ACHN (cell line): ENCODE measurements around the gene GRB2.
"Not testable (repeated sequence)": the region's sequence is repeated elsewhere in the genome, so short reads cannot be mapped to it uniquely, and the experiment has no call there.

Experiments
- DNase-seq: peaks from one replicate; pipeline ENCODE4 v3.0.0-alpha.2; 2015
- in situ Hi-C: cut with HindIII; loops from 2 replicates; pipeline ENCODE4 v1.10.0; 2017; ENCODE audit warnings: low sequenced_read_pairs, low pct_ligation_motif_present, low pct_unique_long_range_greater_than_20kb

Gene GRB2

GRCh38 chr17:75405365-75406221 lies at the start of gene GRB2:
Gene GRB2, minus strand, starts transcription at chr17:75405678. Its CDS starts 12,050 bp downstream, at chr17:75393628.
- in situ Hi-C loops: no loop called here
- peak; percentile 97 for DNase-seq

GRCh38 chr17:75454672-75455071 lies 49.2 kb upstream of the GRB2 start:
- in situ Hi-C loops, DNase-seq: not testable (repeated sequence)

GRCh38 chr17:75454193-75454592 lies 48.7 kb upstream of the GRB2 start:
- peak; percentile 96 for DNase-seq

DNA sequence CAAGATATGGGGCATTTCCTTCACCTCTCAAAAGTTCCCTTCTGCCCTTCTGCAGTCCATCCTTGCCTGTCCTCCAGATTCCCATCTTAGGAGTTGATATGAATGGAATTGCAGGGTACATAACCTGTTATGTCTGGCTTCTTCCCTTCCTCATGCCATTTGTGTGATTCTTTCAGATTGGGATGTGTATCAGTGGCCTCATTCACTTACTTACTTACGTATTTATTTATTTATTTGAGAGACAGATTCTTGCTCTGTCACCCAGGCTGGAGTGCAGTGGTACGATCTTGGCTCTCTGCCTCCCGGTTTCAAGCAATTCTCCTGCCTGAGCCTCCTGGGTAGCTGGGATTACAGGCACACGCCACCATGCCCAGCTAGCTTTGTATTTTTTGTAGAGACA lies 44.8 kb upstream of the GRB2 start:
- in situ Hi-C loops: no loop called here
- DNase-seq: no peak

More at GRCh38 chr17:75454193-75454592, 48.7 kb upstream of the GRB2 start:
- in situ Hi-C loops: no loop called here

GRCh38 chr17:75447951-75448856 lies 42.7 kb upstream of the GRB2 start:
- in situ Hi-C loops: no loop called here
- no peak for DNase-seq

- in situ Hi-C loops: not testable (repeated sequence)
Measured at GRCh38 chr17:75445896-75446295, 40.4 kb upstream of the GRB2 start.

DNA sequence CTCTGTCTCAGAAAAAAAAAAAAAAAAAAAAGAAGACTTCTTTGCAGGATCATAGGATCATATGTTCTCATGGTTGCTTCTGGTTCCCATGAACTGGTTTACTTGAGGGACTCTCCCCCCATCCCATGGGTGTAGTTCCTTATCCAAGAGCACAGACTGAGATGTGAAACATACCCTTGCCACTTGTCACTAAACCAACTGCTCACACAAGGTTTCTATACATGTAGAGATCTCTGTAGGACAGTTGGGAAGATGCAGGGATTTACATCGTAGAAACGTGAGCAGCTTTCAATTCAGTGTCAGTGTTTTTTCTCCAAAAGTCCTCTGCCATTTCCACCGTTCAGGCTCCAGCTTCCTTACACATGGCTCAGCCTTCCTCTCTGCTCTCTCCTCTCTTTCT lies 39.8 kb upstream of the GRB2 start:
- DNase-seq: no peak
- in situ Hi-C loops: no loop called here

More at GRCh38 chr17:75445896-75446295, 40.4 kb upstream of the GRB2 start:
- DNase-seq: not testable (repeated sequence)

DNA sequence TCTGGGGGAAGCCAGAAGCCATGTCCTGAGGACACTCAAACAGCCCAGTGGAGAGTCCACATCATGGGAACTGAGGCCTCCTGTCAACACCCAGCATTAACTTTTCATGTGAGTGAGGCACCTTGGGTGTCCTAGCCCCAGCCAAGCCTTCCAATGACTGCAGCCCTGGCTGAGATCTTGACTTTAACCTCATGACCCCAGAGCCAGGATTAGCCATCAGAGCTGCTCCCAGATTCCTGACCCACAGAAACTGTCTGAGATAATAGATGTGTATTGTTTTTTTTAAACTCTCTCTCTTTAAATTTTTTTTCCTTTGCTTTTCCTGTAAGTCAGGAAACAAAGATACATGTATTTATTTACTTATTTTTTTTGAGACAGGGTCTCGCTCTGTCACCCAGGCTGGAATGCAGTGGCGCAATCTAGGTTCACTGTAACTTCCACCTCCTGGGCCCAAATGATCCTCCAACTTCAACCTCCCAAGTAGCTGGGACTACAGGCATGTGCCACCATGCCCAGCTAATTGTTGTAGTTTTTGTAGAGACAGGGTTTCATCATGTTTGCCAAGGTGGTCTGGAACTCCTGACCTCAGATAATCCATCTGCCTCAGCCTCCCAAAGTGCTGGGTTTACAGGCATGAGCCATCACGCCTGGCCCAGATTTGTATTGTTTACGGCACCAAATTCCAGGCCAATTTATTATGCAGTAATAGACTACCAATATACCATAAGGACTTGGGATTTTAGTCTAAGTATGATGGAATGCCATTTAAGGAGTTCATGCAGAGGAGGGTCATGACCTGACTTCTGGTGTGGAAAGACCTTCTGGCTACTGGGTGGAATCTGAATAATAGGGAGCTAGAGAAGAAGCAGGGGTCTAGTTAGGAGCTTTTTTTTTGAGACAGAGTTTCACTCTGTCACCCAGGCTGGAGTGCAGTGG lies 37.0 kb upstream of the GRB2 start:
- in situ Hi-C loops: no loop called here

GRCh38 chr17:75440738-75441448 lies 35.4 kb upstream of the GRB2 start:
- no peak for DNase-seq
- in situ Hi-C loops: no loop called here

More for the DNA sequence above, 37.0 kb upstream of the GRB2 start:
- no peak for DNase-seq

- in situ Hi-C loops: no loop called here
- no peak for DNase-seq
Measured at GRCh38 chr17:75439287-75439686, 33.8 kb upstream of the GRB2 start.

- in situ Hi-C loops, DNase-seq: not testable (repeated sequence)
Measured at GRCh38 chr17:75437404-75437803, 31.9 kb upstream of the GRB2 start.

DNA sequence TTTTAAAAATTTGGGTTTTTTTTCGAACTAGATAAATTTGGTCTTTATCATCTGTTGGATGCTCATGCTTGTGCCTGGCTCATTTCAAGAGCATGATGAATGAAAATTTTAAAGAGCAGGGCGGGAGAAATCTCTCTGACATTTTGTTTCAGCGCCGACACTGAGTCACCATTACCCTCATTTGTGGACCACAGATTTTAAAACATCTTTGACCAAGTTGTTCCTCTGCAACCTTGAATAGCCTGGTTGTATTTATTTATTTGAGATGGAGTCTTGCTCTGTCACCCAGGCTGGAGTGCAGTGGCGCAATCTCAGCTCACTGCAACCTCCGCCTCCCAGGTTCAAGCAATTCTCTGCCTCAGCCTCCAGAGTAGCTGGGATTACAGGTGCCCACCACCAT lies 29.0 kb upstream of the GRB2 start:
- in situ Hi-C loops, DNase-seq: not testable (repeated sequence)

DNA sequence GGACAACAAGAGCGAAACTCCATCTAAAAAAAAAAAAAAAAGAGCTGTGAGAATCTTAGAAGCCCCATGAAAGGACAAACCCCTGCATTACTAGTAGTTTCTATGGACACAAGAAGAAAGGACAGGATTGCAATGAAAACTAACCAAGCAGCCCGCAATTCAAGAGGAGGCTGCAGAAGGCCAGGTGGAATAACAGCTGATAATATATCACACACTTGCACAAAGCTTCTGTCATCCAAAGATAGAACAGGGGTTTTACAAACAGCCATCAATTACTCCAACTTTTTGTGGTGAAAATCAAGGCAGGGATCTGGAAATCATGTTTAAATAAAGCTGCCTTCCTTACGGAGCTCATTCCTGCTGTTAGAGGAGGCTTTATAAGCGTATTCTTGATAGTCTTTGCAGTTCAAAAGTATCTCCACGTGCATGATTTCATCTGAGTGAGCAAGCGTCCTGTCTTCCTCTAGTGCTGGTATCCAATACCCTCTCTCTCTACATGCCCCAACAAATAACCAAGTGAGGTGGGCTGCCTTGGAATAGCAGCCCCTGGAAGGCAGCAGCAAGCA lies 27.8 kb upstream of the GRB2 start:
- in situ Hi-C loops: no loop called here
- no peak for DNase-seq

DNA sequence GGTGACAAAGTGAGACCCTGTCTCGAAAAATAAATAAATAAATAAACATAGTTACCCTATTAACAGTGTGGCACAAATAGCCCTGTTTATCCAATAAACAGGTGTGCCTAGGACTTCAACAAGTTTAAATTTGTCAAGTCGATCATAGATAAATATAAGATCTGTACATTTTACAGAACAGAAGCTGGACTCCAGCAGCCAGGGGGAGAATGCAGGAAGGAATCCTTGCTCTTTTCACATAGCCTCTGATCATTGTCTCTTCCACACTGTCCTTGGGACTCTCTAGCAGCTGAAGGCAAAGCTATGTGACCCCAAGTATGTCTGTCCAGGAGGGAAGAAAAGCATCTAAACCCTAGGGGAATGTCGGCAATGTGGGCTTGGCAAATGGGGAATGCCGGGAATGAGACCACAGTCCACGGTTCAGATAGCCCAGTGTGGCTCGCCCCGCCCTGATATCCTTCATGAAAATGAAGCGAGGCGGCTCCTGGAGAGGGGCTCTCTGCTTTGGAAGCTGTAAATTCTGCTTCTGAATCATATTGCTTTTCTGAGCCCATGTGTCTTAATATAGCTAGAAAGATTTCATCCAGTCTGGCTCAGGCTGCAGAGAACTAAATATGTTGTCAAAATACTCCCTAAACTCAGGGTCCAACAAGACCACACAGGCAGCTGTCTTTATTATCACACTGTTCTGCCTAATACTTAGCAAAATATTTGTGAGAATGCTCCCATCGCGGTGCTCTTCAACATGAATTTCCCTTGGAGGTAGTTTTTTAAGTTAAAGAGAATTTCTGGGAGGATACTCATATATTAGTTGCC lies 24.9 kb upstream of the GRB2 start:
- in situ Hi-C loops: no loop called here
- DNase-seq: peak; percentile 98

DNA sequence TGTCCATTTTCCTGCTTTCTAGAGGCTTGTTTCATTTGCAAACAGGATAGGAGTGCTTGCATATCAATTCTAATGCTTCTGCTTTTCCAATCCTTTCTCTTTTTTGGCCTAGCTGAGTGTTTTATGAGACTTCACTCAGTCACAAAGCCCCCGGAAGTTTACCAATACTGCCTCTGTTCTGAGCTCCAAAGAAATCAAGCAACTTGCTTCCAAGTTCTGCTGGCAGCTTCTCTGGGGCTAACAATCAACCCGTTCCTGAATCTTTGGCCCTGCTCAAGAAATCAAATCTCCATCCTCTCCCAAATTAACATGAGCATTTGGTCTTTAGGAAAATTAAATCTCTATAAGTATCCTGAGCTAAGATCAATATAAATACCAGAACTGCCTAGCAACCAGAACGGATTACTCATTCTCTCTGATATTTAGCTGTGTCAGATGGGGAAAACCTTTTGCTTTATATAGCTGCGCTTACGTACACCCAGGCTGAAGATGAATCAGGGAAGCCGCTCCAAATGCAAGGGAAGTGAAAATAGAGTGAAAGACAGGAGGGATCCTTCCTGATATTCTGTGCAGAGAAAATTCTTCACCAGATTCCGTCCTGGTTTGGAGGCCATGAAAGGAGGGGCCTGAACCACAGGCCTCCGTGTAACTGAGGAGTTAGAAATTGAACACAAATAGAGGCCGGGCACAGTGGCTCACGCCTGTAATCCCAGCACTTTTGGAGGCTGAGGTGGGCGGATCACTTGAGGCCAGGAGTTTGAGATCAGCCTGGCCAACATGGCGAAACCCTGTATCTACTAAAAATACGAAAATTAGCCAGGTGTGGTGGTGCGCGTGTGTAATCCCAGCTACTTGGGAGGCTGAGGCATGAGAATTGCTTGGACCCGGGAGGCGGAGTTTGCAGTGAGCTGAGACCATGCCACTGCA lies 23.3 kb upstream of the GRB2 start:
- in situ Hi-C loops: no loop called here

GRCh38 chr17:75418531-75418930 lies 13.1 kb upstream of the GRB2 start:
- in situ Hi-C loops: no loop called here
- no peak for DNase-seq

More for the DNA sequence above, 23.3 kb upstream of the GRB2 start:
- peak; percentile 74 for DNase-seq
